GM19239 (cell line): ENCODE measurements around the gene GABBR2.

Source experiments
- DNase-seq: peaks from one replicate; pipeline ENCODE4 v3.0.0; 2011; ENCODE audit warnings: low spot score; ENCODE audit not compliant: insufficient read length
- FAIRE-seq: peaks from 2 replicates; lab custom pipeline; 2011; peaks lifted over from hg19 to GRCh38; lab: Jason Lieb, UNC

Gene GABBR2

DNA sequence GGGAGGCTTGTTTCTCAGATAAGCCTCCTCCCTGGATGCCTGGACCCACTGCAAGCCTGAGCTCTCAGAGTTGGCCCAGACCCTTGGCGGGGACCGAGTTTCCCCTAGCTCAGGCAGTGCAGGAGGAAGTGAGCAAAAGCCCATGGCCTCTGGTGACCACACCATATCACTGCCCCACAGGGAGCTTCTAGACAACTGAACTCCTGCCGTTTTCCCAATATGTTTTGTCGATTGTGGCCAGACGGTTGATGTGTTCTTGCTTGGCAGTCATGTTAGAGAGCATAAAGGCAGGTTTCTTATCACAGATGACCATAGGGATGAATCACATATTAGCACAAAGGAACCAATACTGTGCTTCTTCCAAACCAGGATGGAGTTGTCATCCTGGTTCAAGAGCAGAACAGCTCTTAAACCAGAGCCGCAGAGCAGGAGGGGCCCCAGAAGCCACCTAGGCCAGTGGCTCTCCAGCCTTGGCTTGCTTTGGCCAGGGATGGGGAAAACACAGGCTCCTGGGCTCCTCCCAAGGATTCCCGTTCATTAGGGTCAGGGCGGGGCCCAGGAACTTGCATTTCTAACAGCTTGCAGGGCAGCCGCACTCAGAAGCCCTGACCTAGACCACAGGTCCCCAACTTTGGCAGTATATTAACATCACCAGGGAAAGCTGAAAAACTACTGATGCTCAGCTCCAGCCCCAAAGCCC lies 340.2 kb downstream of the GABBR2 start:
- DNase-seq (no peak), FAIRE-seq (no peak)

- DNase-seq (no peak), FAIRE-seq (no peak)
These were observed 340.8 kb downstream of the GABBR2 start for GRCh38 chr9:98367923-98368322.

GRCh38 chr9:98367371-98367900 lies 341.3 kb downstream of the GABBR2 start:
- DNase-seq (no peak), FAIRE-seq (no peak)

GRCh38 chr9:98365781-98366180 lies 343.0 kb downstream of the GABBR2 start:
- DNase-seq = no peak
- no peak for FAIRE-seq

DNA sequence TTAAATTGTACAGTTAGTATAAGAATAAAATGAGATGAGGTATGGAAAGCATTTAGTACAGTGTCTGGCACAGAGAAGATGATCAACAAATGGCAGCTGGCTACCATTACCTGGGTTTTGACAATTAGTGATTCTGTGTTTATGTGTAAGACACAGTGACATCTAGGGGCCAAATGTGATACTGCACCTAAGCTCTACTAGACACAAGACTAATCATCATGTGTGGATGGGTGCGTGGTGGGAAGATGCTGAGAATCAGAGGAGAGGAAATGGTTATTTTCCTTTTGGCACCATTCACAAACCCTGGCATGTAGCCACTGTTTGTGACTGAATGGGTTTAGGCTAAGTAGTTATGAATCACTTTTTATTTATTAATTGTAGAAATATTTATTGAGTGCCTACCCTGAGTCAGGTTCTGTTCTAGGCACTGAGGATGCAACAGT lies 343.5 kb downstream of the GABBR2 start:
- FAIRE-seq (no peak), DNase-seq (no peak)

DNA sequence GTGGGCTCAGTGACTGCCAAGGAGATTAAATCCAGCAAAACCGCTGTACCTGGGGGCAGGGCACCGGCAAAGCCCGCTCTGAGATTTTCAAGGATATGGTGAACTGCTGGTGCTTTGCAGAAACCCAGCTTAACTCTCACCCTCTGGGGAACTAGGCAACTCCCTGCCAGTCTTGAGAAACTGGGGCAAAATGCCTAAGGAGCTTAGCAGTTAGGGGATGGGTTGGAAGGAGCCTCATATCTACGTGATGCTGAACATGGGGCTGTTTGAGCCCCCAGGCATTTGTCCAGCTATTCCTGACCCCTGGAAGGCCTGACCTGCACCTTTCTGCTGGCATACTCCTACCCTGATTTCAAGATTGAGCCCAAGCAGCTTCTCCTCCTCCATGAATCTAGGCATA lies 344.6 kb downstream of the GABBR2 start:
- FAIRE-seq = no peak
- no peak for DNase-seq

- FAIRE-seq (no peak), DNase-seq (no peak)
These were observed 345.1 kb downstream of the GABBR2 start for GRCh38 chr9:98363644-98364043.

GRCh38 chr9:98362624-98363252 lies 346.0 kb downstream of the GABBR2 start:
- FAIRE-seq (no peak), DNase-seq (no peak)

DNA sequence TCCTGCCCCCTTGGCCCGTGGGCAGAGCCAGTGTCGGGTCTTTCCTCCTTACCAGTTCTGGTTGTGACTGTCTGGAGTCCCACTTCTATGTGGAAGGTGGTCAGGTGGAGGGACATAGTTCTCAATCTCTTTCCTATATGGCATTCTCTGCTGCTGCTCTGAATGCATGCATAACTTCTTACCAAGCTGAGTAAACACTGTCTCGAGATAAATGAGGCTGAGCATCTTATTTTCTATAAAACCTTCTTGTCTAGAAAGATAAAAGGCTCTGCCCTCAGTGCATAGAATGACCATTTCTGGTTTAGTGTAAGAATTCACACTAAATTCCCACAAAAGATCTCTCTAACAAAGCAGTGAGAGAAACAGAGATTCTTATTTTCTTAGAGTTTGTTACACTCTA lies 347.1 kb downstream of the GABBR2 start:
- no peak for DNase-seq

GRCh38 chr9:98360176-98360708 lies 348.5 kb downstream of the GABBR2 start:
- FAIRE-seq (no peak), DNase-seq (no peak)

More for the DNA sequence above, 347.1 kb downstream of the GABBR2 start:
- FAIRE-seq = no peak

DNA sequence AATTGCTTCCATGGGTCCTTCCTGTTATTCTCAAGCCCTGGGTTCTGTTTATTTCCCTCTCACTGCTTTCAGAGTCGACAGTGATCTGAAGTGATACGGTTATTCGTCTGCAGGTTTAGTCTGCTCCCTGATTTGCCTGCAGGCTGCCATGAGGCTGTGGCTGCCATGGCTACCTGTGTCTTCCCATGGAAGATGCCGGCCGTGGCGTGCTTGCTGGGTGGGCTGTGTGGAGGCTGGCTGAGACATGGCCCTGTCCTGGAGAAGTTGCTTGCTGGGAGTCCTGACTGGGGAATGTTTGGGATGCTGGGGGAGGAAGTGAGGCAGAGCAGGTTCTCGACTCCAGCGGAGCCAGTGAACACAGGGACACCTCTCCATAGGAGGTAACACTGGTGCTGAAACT lies 349.2 kb downstream of the GABBR2 start:
- DNase-seq = no peak
- FAIRE-seq = no peak

- FAIRE-seq (no peak), DNase-seq (no peak)
These were observed 350.7 kb downstream of the GABBR2 start for GRCh38 chr9:98357921-98358535.

DNA sequence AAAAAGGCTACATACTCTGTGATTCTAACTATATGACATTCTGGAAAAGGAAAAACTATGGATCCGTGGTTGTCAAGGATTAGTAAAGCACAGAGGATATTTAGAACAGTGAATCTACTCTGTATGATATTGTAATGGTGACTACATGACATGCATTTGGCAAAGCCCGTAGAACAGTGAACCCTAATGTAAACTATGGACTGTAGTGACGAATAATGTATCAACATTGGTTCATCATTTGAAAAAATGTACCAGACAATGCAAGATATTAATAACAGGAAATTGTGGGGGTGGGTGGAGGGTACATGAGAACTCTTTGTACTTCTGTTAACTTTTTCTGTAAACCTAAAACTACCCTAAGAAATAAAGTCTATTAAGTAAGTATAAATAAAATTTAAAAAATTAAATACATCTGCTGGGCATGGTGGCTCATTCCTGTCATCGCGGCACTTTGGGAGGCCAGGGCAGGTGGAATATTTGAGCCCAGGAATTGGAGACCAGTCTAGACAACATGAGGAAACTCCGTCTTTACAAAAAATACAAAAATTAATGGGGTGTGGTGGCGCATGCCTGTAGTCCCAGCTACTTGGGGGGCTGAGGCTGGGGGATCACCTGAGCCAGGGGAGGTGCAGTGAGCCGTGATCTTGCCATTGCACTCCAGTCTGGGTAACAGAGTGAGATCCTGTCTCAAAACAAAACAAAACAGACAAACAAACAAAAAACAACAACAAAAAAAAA lies 351.6 kb downstream of the GABBR2 start:
- DNase-seq (no peak), FAIRE-seq (no peak)

GRCh38 chr9:98356326-98356725 lies 352.4 kb downstream of the GABBR2 start:
- DNase-seq = no peak
- FAIRE-seq = no peak

GRCh38 chr9:98351370-98351769 lies 357.4 kb downstream of the GABBR2 start:
- FAIRE-seq (no peak), DNase-seq (no peak)

GRCh38 chr9:98347642-98348041 lies 361.1 kb downstream of the GABBR2 start:
- FAIRE-seq = no peak
- no peak for DNase-seq

DNA sequence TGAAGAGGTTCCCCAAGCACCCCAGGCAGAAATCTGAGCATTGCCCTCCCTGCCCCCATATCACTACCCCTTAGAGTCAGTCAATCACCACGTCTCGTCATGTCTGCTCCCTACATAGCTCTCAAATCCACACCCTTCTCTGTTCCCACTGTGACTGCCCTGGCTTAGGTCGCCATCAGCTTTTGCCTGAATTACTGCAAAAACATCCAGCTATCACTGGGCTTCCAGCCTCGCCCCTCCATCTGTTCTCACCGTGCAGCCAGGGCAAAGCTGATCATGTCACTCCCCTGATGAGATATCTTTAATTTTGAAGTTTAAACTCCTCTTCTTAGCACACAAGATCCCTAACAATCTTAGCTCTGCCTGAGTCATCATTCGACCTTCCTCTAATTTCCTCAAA lies 363.7 kb downstream of the GABBR2 start:
- no peak for DNase-seq
- FAIRE-seq = no peak

DNA sequence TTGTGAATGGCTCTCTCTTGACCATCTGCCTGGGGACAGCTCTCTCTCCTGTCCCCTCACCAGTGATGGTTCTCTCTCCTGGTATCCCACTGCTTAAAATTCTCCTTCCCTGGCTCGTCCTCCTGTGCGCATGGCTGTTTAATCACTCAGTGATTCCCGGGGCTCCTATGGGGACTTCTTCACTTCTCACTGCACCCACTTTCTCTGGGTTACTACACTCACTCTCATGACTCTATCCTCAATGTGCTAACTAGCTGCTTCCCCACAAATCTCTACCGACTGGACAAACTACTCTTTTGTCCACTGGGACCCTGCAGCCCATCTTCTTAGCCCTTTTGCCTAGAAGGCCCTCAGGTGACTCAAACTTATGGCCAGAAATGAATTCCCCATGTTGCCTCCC lies 364.2 kb downstream of the GABBR2 start:
- FAIRE-seq (no peak), DNase-seq (no peak)

DNA sequence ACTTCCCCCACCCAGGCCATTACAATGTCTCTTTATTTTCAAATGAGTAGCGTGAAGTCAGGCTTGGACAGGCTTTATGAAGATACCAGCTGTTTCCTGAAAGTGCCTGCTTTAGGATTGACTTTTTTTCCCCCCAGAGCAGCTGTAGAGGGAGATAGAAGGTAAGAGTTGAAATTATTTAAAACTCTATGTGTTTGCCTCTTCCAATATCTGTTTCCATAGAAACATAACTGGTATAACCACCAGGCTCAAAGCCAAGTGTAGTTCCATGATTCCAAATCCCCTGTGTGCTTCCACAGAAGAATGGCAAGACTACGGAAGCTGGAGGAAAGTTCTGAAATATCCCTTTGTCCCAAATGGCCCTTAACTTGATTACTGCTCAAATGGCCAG lies 365.9 kb downstream of the GABBR2 start:
- FAIRE-seq = no peak
- no peak for DNase-seq

- FAIRE-seq = no peak
- DNase-seq = no peak
These were observed 366.5 kb downstream of the GABBR2 start for GRCh38 chr9:98342098-98342819.
